ENCODE data around the gene ZNF773. TPM values are rescaled to one million over a fixed set of nuclear protein-coding genes. Genes with fewer than 3 reads are reported as not detected.
A peak's percentile ranks its signal among the peaks of the same experiment; 100 is the strongest.
"Not testable (repeated sequence)": the region's sequence is repeated elsewhere in the genome, so short reads cannot be mapped to it uniquely, and the experiment has no call there.

Gene ZNF773
- 1 to 10 TPM; 5.3 to 7.9 TPM for total RNA-seq
- long read RNA-seq, transcript ZNF773-204 (4 exons, 2,019 nt), result major isoform, 7 of 12 reads
- long read RNA-seq, partial matches to known transcripts, result 0 of 12 reads
- long read RNA-seq, other reads (novel, unspliced or antisense), result 3 of 12 reads

DNA sequence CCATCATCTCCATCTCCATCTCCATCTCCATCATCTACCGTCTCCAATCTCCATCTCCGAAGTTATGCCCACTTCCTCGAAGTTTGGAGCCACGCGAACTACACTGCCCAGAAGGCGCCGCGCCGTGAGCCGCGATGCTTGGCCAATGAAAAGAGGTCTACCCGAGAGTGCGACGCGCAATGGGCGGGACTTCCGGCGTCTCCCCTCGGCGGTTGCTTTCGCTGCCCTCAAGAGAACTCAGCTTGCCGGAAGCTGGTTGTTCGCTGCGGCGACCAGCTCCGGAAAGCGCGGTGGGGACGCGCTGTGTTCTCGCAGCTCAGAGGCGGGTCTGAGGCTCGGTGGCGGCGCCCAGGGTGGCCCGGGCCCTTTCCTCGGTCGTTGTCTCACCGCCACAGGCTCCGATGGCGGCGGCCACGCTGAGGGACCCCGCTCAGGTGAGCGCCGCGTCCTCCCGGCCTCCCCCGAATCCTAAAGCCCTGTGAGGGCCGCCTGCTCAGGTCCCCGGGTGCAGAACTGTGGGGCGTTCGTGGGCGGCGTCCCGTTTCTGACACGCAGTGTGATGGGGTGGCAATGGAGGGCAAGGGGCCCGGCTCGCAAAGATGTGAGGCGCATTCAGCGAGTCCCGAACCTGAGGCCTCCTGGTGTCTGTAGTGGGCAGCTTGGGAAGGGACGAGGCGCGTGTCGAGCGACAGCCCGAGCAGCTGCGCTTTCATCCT lies at the start of gene ZNF773:
ZNF773 (plus strand) TSS at position 259 of the 716 bp plus-strand sequence; CDS start at position 402, 143 bp downstream.
- intact Hi-C loops (cut with DNase I), result not testable (repeated sequence)
- peak; percentile 100 for ATAC-seq
- DNase-seq, result peak; percentile 99

DNA sequence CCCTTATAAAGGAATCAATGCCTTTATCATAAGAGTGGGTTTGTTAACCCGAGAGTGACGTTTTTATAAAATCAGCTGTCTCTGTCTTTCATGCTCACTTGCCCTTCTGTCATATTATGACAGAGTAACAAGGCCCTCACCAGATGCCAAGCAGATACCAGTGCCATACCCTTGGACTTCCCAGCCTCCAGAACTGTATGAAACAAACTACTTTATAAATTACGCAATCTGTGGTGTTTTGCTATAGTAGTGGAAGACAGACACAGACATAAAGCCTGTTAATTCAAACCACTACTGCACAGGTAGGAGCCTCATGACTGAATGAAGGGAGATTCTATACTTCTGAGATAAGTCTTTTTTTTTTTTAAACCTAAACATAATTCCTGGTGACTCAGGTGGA lies 47.4 kb upstream of the ZNF773 start:
- DNase-seq, result no peak
- intact Hi-C loops (cut with DNase I), result no loop called here
- no peak for ATAC-seq

GRCh38 chr19:57465680-57466381 lies 33.9 kb upstream of the ZNF773 start:
- intact Hi-C loops (cut with DNase I), result no loop called here
- ATAC-seq (no peak), DNase-seq (no peak)

- ATAC-seq (peak in 1 of 2 donors; percentile 55), DNase-seq (no peak)
- intact Hi-C loops (cut with DNase I), result no loop called here
Measured at GRCh38 chr19:57466489-57466888, 33.2 kb upstream of the ZNF773 start.

DNA sequence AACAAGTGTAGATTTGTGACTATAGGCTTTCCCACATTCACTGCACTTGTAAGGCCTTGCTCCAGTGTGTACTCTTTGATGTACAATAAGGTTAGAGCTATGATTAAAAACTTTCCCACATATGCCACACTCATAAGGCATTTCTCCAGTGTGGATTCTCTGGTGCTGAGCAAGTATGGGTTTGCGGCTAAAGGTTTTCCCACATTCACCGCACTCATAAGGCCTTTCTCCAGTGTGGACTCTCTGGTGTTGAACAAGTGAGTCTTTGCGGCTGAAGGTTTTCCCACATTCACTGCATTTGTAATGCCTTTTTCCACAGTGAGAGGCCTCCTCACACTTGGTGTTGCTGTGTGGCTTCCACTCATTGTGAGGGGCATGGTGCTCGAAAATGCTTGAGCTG lies 26.1 kb upstream of the ZNF773 start:
- ATAC-seq (no peak), DNase-seq (no peak)
- intact Hi-C loops (cut with DNase I), result no loop called here

DNA sequence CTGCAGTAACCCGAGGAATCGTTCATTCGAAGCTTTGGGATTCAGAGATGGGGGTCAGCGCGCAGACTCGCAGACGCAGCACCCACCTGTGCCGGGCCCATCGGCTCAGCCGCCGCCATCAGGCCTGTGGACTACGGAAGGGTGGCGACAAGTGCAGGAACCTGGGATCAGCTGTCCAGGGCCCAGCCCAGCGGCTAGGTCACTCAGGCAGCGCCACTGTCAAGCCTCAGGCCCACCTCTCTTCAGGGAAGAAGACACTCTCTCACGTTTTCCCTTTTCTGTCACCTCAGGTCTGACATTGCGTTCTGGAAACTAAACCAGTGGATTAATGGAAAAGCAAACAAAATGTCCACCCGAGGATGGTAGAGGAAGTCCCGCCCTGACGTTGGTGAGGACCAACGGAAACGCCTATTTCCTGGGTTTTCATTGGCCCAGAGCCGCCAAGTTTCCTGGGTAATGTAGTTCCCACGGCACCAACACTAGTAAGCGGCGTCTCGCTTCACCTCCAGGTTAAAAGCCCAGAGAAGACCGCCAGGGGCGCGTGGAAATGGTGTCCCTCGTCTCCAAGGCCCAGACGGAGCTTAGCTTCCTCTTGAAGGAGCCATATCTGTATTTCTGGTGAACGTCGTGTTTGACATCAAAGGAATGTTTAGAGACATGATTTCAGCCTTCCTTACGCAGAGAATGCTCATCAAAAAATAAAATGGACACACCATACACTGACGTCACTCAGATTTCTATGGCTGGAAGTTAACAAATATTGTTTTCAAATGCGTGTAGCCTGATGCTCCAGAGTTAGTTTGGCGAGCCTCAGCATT lies 22.3 kb upstream of the ZNF773 start, which contains the start of gene ZNF772:
ZNF772 (minus strand) TSS at position 376 of the 818 bp plus-strand sequence; CDS start at position 119, 257 bp downstream.
- peak; percentile 96 for DNase-seq
- ATAC-seq, result peak; percentile 100
- intact Hi-C loops (cut with DNase I), result no loop called here

GRCh38 chr19:57487477-57488298 lies 12.1 kb upstream of the ZNF773 start, which contains the start of gene ZNF419:
ZNF419 (plus strand) TSS chr19:57487750; CDS start chr19:57487951, 201 bp downstream.
- intact Hi-C loops (cut with DNase I), result not testable (repeated sequence)
- ATAC-seq (peak; percentile 99), DNase-seq (peak; percentile 95)

GRCh38 chr19:57488299-57488644 lies 11.5 kb upstream of the ZNF773 start:
- intact Hi-C loops (cut with DNase I); DNase-seq: not testable (repeated sequence)
- ATAC-seq, result peak; percentile 25 to 39

DNA sequence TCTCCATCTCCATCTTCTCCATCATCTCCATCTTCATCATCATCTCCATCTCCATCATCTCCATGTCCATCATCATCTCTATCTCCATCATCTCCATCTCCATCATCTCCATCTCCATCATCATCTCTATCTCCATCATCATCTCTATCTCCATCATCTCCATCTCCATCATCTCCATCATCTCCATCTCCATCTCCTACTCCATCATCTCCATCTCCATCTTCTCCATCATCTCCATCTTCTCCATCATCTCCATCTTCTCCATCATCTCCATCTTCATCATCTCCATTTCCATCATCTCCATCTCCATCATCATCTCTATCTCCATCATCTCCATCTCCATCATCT lies 432 bp upstream of the ZNF773 start:
- DNase-seq; ATAC-seq; intact Hi-C loops (cut with DNase I): not testable (repeated sequence)

GRCh38 chr19:57500400-57500799 lies 662 bp downstream of the ZNF773 start:
- DNase-seq; intact Hi-C loops (cut with DNase I): not testable (repeated sequence)
- ATAC-seq, result peak; percentile 32 to 35

DNA sequence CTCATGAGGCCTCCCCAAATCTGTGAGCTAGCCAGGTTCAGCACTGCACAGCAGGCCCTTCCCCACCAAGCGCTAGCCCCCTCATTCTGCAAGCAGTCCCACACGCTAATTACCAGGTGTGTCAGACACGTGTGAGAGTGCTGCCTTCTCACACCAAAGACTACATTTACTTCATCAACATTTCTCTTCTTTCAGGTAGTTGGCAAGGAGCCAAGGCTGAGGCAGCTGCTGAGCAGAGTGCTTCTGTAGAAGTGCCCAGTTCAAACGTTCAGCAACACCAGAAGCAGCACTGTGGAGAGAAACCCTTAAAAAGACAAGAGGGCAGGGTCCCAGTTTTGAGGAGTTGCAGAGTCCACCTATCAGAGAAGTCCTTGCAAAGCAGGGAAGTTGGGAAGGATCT lies 6.4 kb downstream of the ZNF773 start:
- DNase-seq (no peak), ATAC-seq (no peak)
- intact Hi-C loops (cut with DNase I), result no loop called here

GRCh38 chr19:57511484-57511883 lies 11.7 kb downstream of the ZNF773 start:
- DNase-seq (no peak), ATAC-seq (no peak)
- intact Hi-C loops (cut with DNase I), result no loop called here

GRCh38 chr19:57512845-57513244 lies 13.1 kb downstream of the ZNF773 start:
- intact Hi-C loops (cut with DNase I), result no loop called here
- ATAC-seq (no peak), DNase-seq (no peak)

GRCh38 chr19:57515255-57515654 lies 15.5 kb downstream of the ZNF773 start:
- ATAC-seq (no peak), DNase-seq (no peak)
- intact Hi-C loops (cut with DNase I), result no loop called here

- DNase-seq; intact Hi-C loops (cut with DNase I); ATAC-seq: not testable (repeated sequence)
Measured at GRCh38 chr19:57518021-57518420, 18.3 kb downstream of the ZNF773 start.

DNA sequence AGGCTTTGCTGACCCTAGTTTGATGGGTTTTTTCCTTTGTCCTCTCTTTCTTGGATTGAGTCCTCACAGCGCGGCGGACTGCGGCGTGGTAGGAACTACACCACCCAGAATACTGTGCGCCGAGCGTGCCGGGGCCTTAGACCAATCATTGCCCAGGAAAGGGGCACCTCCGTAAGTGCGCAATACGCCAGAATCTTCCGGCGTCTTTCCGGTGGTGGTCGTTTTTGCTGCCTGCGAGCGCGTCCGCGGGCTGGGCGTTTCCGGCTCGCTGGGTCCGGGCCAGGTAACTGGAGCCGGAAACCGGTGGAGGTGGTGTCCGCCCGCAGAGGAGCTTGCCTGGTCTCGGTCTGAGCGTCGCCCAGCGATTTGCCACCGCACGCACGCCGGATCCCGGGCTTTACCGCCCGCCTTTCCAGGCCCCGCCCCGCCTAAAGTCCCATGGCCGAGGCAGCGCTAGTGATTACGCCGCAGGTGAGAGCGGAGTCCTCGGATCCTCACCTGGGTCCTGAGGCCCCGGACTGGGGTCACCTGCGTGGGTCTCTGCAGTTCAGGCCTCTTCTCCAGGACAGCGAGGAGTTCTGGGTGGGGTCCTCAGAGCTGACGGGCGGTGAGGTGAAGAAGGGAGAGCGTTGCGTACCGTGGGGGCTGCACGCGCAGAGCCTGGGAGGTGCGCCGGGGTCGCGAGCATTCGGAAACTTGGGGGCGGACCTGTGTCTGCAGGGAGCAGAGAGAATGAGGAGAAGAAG lies 27.6 kb downstream of the ZNF773 start, which contains the start of gene ZNF549:
ZNF549 (plus strand) TSS at position 221 of the 746 bp plus-strand sequence; CDS start at position 439, 218 bp downstream.
- DNase-seq (peak; percentile 94), ATAC-seq (peak; percentile 100)
- intact Hi-C loops (cut with DNase I), result no loop called here

GRCh38 chr19:57537953-57538547 lies 38.3 kb downstream of the ZNF773 start:
- ATAC-seq (no peak), DNase-seq (no peak)
- intact Hi-C loops (cut with DNase I), result no loop called here

Data from left cardiac atrium (tissue), 4 donors.